A673 (cell line): ENCODE data around the gene IGFBP3. TPM values are rescaled to one million over a fixed set of nuclear protein-coding genes. Genes with fewer than 3 reads are reported as not detected.

Source experiments
- BruUV-seq: library from RNA; stranded (reverse); fragments of 400-500 nt; replicated peaks from 2 replicates; lab custom pipeline; 2021; lab: Mats Ljungman, UMichigan
- CTCF ChIA-PET: fragments of 300-600 bp; sonication (Branson Sonifier 250); formaldehyde crosslinking; loops from one replicate; lab custom pipeline; 2022; ENCODE audit warnings: antibody characterized with exemption; lab: Charles Lee
- POLR2A ChIA-PET: fragments of 300-600 bp; sonication (Branson Sonifier 250); formaldehyde crosslinking; loops from one replicate; lab custom pipeline; 2022; ENCODE audit warnings: antibody characterized with exemption; ENCODE audit not compliant: low non-redundant PET; lab: Charles Lee
- DNase-seq: peaks from one replicate; pipeline ENCODE4 v3.0.0-alpha.2; 2015; ENCODE audit warnings: low spot score
- H3K27ac ChIP-seq: fragments of 200-600 bp; sonication (generic); 2 replicates; pipeline ENCODE4 v1.5.1; 2016; ENCODE audit warnings: mixed run types, low read depth, mild to moderate bottlenecking, mixed read lengths, antibody characterized with exemption, low read length; ENCODE audit not compliant: poor library complexity, severe bottlenecking
- H3K27me3 ChIP-seq: fragments of 200-600 bp; sonication (generic); replicated peaks from 2 replicates; pipeline ENCODE4 v1.6.1; 2017; ENCODE audit warnings: mixed run types, low read depth, mild to moderate bottlenecking, mixed read lengths, antibody characterized with exemption, low read length; ENCODE audit not compliant: insufficient read depth, poor library complexity
- H3K36me3 ChIP-seq: fragments of 200-600 bp; sonication (generic); 2 replicates; pipeline ENCODE4 v1.6.1; 2016; ENCODE audit warnings: mixed run types, mild to moderate bottlenecking, mixed read lengths, antibody characterized with exemption, low read length; ENCODE audit not compliant: insufficient read depth, poor library complexity, severe bottlenecking
- H3K4me1 ChIP-seq: fragments of 200-600 bp; sonication (generic); 2 replicates; pipeline ENCODE4 v1.6.1; 2017; ENCODE audit warnings: mixed run types, mild to moderate bottlenecking, mixed read lengths, antibody characterized with exemption, low read length; ENCODE audit not compliant: insufficient read depth, poor library complexity, severe bottlenecking
- H3K4me3 ChIP-seq: fragments of 200-600 bp; sonication (generic); 2 replicates; pipeline ENCODE4 v1.5.1; 2016; ENCODE audit warnings: low read depth, mixed run types, mild to moderate bottlenecking, mixed read lengths, low read length; ENCODE audit not compliant: poor library complexity, severe bottlenecking
- H3K9me3 ChIP-seq: fragments of 200-600 bp; sonication (generic); 2 replicates; pipeline ENCODE4 v1.6.1; 2016; ENCODE audit warnings: mixed run types, low read depth, mild to moderate bottlenecking, mixed read lengths, antibody characterized with exemption, low read length; ENCODE audit not compliant: poor library complexity, severe bottlenecking
- CTCF ChIP-seq: fragments of 300-800, 200-600 bp; sonication (generic); conservative IDR thresholded peaks from 2 replicates; pipeline ENCODE4 v1.5.1; 2017; ENCODE audit warnings: low read depth, mild to moderate bottlenecking, antibody characterized with exemption, low read length, moderate library complexity, mixed read lengths
- EZH2 ChIP-seq: fragments of 200-600 bp; sonication (generic); IDR thresholded peaks from 2 replicates; pipeline ENCODE4 v1.6.1; 2017; ENCODE audit warnings: borderline replicate concordance, low read depth, mild to moderate bottlenecking, mixed read lengths, antibody characterized with exemption, low read length; ENCODE audit not compliant: poor library complexity, severe bottlenecking
- intact Hi-C: fragments of 100-400 bp; cut with micrococcal nuclease; formaldehyde crosslinking; loops from one replicate; pipeline ENCODE4 v1.10.0; 2022; ENCODE audit not compliant: unreplicated experiment
- total RNA-seq: library from RNA; stranded (reverse); gene quantifications from 2 replicates; pipeline ENCODE4 v1.2.3, GENCODE V29; 2021

Gene IGFBP3
- total RNA-seq, 1 experiment from 2014 or later, result 1.1 TPM

- DNase-seq, result no peak
- Histone ChIP-seq H3K4me1 (no peaks in the 10 kb centered on the region), H3K9me3 (no peaks in the 10 kb centered on the region), H3K4me3 (no peak overlapping the region), H3K27me3 (peaks cover 13% of the 10 kb centered on the region), H3K27ac (no peak overlapping the region), H3K36me3 (no peaks in the 10 kb centered on the region)
- BruUV-seq, result no TSS peak
- intact Hi-C loops, result no loop called here
- CTCF ChIA-PET, result no interaction called here
- TF ChIP-seq CTCF, result no peak
- no peak for TF ChIP-seq EZH2
- POLR2A ChIA-PET, result no interaction called here
Measured at GRCh38 chr7:45968856-45969541, 47.9 kb upstream of the IGFBP3 start.

- ChIA-PET POLR2A (no interaction called here), CTCF (no interaction called here)
- no peak for DNase-seq
- H3K36me3 ChIP-seq, result no peaks in the 10 kb centered on the region
- no peak overlapping the region for H3K4me3 ChIP-seq
- BruUV-seq, result no TSS peak
- peaks cover 13% of the 10 kb centered on the region for H3K27me3 ChIP-seq
- no peaks in the 10 kb centered on the region for H3K4me1 ChIP-seq
- no peak for TF ChIP-seq CTCF
- TF ChIP-seq EZH2, result no peak
- intact Hi-C loops, result no loop called here
- no peak overlapping the region for H3K27ac ChIP-seq
- no peaks in the 10 kb centered on the region for H3K9me3 ChIP-seq
Measured at GRCh38 chr7:45968312-45968711, 47.2 kb upstream of the IGFBP3 start.

DNA sequence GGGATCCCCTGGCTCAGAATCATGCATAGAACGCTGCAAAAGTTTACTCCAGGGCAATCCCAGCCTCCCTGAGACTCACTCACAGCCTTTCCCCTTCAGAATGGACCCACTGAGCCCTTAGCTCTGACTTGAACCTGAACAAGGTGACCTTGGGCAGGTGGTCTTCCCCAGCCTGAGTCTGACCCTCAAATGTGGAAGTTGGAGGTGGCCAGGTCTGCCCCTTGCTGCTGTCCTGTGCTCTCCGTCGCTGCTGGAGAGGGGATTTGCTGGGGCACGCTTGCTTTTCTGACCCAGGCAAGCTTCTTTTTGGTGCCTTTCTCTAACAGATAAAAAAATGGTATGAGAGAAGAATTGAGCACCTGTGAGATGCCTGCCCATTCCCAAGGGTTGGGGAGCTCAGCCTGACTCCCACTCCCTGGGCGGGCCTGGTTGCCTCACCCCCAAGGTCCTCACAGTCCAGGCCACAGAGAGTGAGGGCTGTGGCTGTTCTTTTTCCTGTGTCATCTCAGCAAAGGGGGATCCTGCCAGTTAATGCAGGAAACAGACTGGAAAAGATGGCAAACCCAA is 46.6 kb upstream of the IGFBP3 start:
- peaks cover 13% of the 10 kb centered on the region for H3K27me3 ChIP-seq
- no peak for TF ChIP-seq CTCF
- TF ChIP-seq EZH2, result no peak
- BruUV-seq, result no TSS peak
- no peak for DNase-seq
- H3K27ac ChIP-seq, result no peak overlapping the region
- H3K4me1 ChIP-seq, result no peaks in the 10 kb centered on the region
- no peaks in the 10 kb centered on the region for H3K36me3 ChIP-seq
- no peaks in the 10 kb centered on the region for H3K9me3 ChIP-seq
- POLR2A ChIA-PET, result no interaction called here
- CTCF ChIA-PET, result no interaction called here
- no peak overlapping the region for H3K4me3 ChIP-seq
- intact Hi-C loops, result no loop called here
